ENCODE measurements around the gene UBAC2.

- TF ChIP-seq CTCF (conservative IDR thresholded peaks at IDR 0.05; ENCODE audit: low read length) (no peak), EZH2phosphoT487 (IDR thresholded peaks at IDR 0.05; ENCODE audit: borderline replicate concordance, low read depth, low read length) (no peak)
These were observed 40.2 kb upstream of the UBAC2 start for GRCh38 chr13:99160415-99160814.

Measured in OCI-LY7 (cell line).